H9 (cell line): Measurements from ENCODE around the gene SATB1. TPM values are rescaled to one million over a fixed set of nuclear protein-coding genes. Genes with fewer than 3 reads are reported as not detected.

ENCODE experiments used
- DNase-seq: peaks from one replicate; pipeline ENCODE4 v3.0.0-alpha.2; 2017
- H2AFZ ChIP-seq: one replicate; pipeline ENCODE4 v1.6.1; 2013; ENCODE audit warnings: mild to moderate bottlenecking, low read length, control low read depth, moderate library complexity
- H2AK5ac ChIP-seq: 2 replicates; pipeline ENCODE4 v1.6.1; 2013; ENCODE audit warnings: low read length, control low read depth, mixed read lengths; ENCODE audit not compliant: insufficient read length
- H2BK120ac ChIP-seq: one replicate; pipeline ENCODE4 v1.6.1; 2013; ENCODE audit warnings: low read depth, mild to moderate bottlenecking, low read length, control low read depth, inconsistent platforms; ENCODE audit not compliant: poor library complexity, severe bottlenecking
- H2BK12ac ChIP-seq: 2 replicates; pipeline ENCODE4 v1.6.1; 2013; ENCODE audit warnings: low read length, control low read depth, mixed read lengths, low read depth; ENCODE audit not compliant: insufficient read length
- H2BK15ac ChIP-seq: 2 replicates; pipeline ENCODE4 v1.6.1; 2013; ENCODE audit warnings: low read depth, low read length, control low read depth
- H2BK20ac ChIP-seq: one replicate; pipeline ENCODE4 v1.6.1; 2013; ENCODE audit warnings: low read depth, mild to moderate bottlenecking, low read length, control low read depth, inconsistent platforms; ENCODE audit not compliant: poor library complexity, severe bottlenecking
- H2BK5ac ChIP-seq: 2 replicates; pipeline ENCODE4 v1.6.1; 2013; ENCODE audit warnings: low read length, control low read depth, mixed read lengths; ENCODE audit not compliant: insufficient read length
- H3K14ac ChIP-seq: 2 replicates; pipeline ENCODE4 v1.6.1; 2013; ENCODE audit warnings: low read length, control low read depth; ENCODE audit not compliant: insufficient read depth
- H3K18ac ChIP-seq: 2 replicates; pipeline ENCODE4 v1.6.1; 2013; ENCODE audit warnings: low read depth, mild to moderate bottlenecking, mixed read lengths, low read length, control low read depth; ENCODE audit not compliant: insufficient read length
- H3K23ac ChIP-seq: 2 replicates; pipeline ENCODE4 v1.6.1; 2013; ENCODE audit warnings: low read length, control low read depth, mixed read lengths, low read depth; ENCODE audit not compliant: insufficient read length
- H3K23me2 ChIP-seq: 2 replicates; pipeline ENCODE4 v1.6.1; 2013; ENCODE audit warnings: low read depth, mild to moderate bottlenecking, mixed read lengths, low read length, control low read depth; ENCODE audit not compliant: insufficient read length, poor library complexity, severe bottlenecking
- H3K27ac ChIP-seq: 2 replicates; pipeline ENCODE4 v1.5.1; 2013; ENCODE audit warnings: low read length, control low read depth, mixed read lengths, low read depth; ENCODE audit not compliant: insufficient read length
- H3K27me3 ChIP-seq: 2 replicates; pipeline ENCODE4 v1.6.1; 2013; ENCODE audit warnings: low read length, control low read depth, inconsistent platforms; ENCODE audit not compliant: insufficient read depth
- H3K4ac ChIP-seq: 2 replicates; pipeline ENCODE4 v1.6.1; 2013; ENCODE audit warnings: low read depth, mild to moderate bottlenecking, control low read depth, inconsistent platforms, low read length, moderate library complexity
- H3K4me1 ChIP-seq: 2 replicates; pipeline ENCODE4 v1.6.1; 2013; ENCODE audit warnings: low read length, control low read depth, inconsistent platforms; ENCODE audit not compliant: insufficient read depth
- H3K4me2 ChIP-seq: 2 replicates; pipeline ENCODE4 v1.6.1; 2013; ENCODE audit warnings: low read length, control low read depth, mixed read lengths; ENCODE audit not compliant: insufficient read length, insufficient read depth
- H3K56ac ChIP-seq: 2 replicates; pipeline ENCODE4 v1.6.1; 2013; ENCODE audit warnings: low read depth, mild to moderate bottlenecking, mixed read lengths, low read length, control low read depth; ENCODE audit not compliant: insufficient read length
- H3K79me1 ChIP-seq: 2 replicates; pipeline ENCODE4 v1.6.1; 2013; ENCODE audit warnings: low read depth, mild to moderate bottlenecking, moderate library complexity, low read length, control low read depth, inconsistent platforms; ENCODE audit not compliant: insufficient read depth, poor library complexity, severe bottlenecking
- H3K79me2 ChIP-seq: 2 replicates; pipeline ENCODE4 v1.6.1; 2013; ENCODE audit warnings: low read length, control low read depth, inconsistent platforms; ENCODE audit not compliant: insufficient read depth
- H3K9ac ChIP-seq: 2 replicates; pipeline ENCODE4 v1.6.1; 2013; ENCODE audit warnings: low read length, control low read depth, mixed read lengths; ENCODE audit not compliant: insufficient read length; ENCODE audit errors: extremely low read depth
- H3K9me3 ChIP-seq: one replicate; pipeline ENCODE4 v1.6.1; 2013; ENCODE audit warnings: low read depth, low read length, inconsistent platforms; ENCODE audit not compliant: control insufficient read depth
- H3T11ph ChIP-seq: one replicate; pipeline ENCODE4 v1.6.1; 2013; ENCODE audit warnings: mild to moderate bottlenecking, low read length, control low read depth, inconsistent platforms
- H4K20me1 ChIP-seq: one replicate; pipeline ENCODE4 v1.6.1; 2013; ENCODE audit not compliant: control insufficient read depth, insufficient read length, insufficient read depth
- H4K5ac ChIP-seq: 2 replicates; pipeline ENCODE4 v1.6.1; 2013; ENCODE audit warnings: low read depth, mild to moderate bottlenecking, mixed read lengths, low read length, control low read depth; ENCODE audit not compliant: insufficient read length
- H4K8ac ChIP-seq: replicated peaks from 2 replicates; pipeline ENCODE4 v1.6.1; 2013; ENCODE audit warnings: low read length, control low read depth, mixed read lengths, low read depth; ENCODE audit not compliant: insufficient read length
- H4K91ac ChIP-seq: 2 replicates; pipeline ENCODE4 v1.6.1; 2013; ENCODE audit warnings: low read depth, mild to moderate bottlenecking, moderate library complexity, mixed read lengths, low read length, control low read depth; ENCODE audit not compliant: insufficient read length
- H3K27ac Mint-ChIP-seq, 3 experiments: 2 replicates in 2 of 3; 3 replicates in 1 of 3; pipeline ENCODE4 v1.8.0; 2020 to 2021; ENCODE audit warnings: mixed read lengths in 3 of 3, mild to moderate bottlenecking in 1 of 3, moderate library complexity in 1 of 3
- H3K27me3 Mint-ChIP-seq: 2 replicates; pipeline ENCODE4 v1.8.0; 2021; ENCODE audit warnings: low read depth, mild to moderate bottlenecking, moderate library complexity, mixed read lengths
- H3K36me3 Mint-ChIP-seq, 3 experiments: 2 replicates in 2 of 3; 3 replicates in 1 of 3; pipeline ENCODE4 v1.8.0; 2020 to 2021; ENCODE audit warnings: low read depth in 3 of 3, mixed read lengths in 3 of 3; ENCODE audit not compliant: insufficient read depth in 1 of 3
- H3K4me1 Mint-ChIP-seq, 2 experiments: 2 replicates each; pipeline ENCODE4 v1.8.0; 2020; ENCODE audit warnings: mixed read lengths in 2 of 2
- H3K4me3 Mint-ChIP-seq, 2 experiments: 2 replicates in 1 of 2; 3 replicates in 1 of 2; pipeline ENCODE4 v1.8.0; 2020 to 2021; ENCODE audit warnings: mild to moderate bottlenecking in 2 of 2, mixed read lengths in 2 of 2, moderate library complexity in 1 of 2
- H3K9me3 Mint-ChIP-seq, 2 experiments: 2 replicates in 1 of 2; 3 replicates in 1 of 2; pipeline ENCODE4 v1.8.0; 2020; ENCODE audit warnings: mild to moderate bottlenecking in 2 of 2, mixed read lengths in 2 of 2, moderate library complexity in 1 of 2
- WGBS: extraction: QIAGEN DNeasy Blood & Tissue Kit; methylation state at CpG from one replicate; pipeline ENCODE4 v1.1.7; 2013; ENCODE audit warnings: missing lambda C conversion rate, low lambda C conversion rate, mixed read lengths; ENCODE audit not compliant: insufficient read length; ENCODE audit errors: extremely low coverage; 5-methylcytosine and 5-hydroxymethylcytosine counted together
- total RNA-seq: library from RNA; stranded (reverse); gene quantifications from 2 replicates; pipeline ENCODE4 v1.2.1, GENCODE V29; 2021
- TF ChIP-seq, protein P1 (sequence below): fragments of 200-600 bp; sonication (generic); conservative IDR thresholded peaks from 3 replicates; pipeline ENCODE4 v1.8.0; 2021; ENCODE audit warnings: antibody characterized with exemption, mild to moderate bottlenecking

The SATB1 gene
- total RNA-seq, 1 experiment from 2014 or later, result 30.7 TPM

GRCh38 chr3:18307529-18307928 lies 117.6 kb downstream of the SATB1 start:
- Mint-ChIP-seq H3K4me3 (no peak overlapping the region), H3K9me3 (no peaks in the 10 kb centered on the region), H3K27me3 (no peaks in the 10 kb centered on the region), H3K27ac (no peak overlapping the region), H3K4me1 (no peaks in the 10 kb centered on the region), H3K36me3 (no peaks in the 10 kb centered on the region)
- H3K14ac ChIP-seq, result no peak overlapping the region
- H3K27me3 ChIP-seq, result no peaks in the 10 kb centered on the region
- H3K9ac ChIP-seq, result no peak overlapping the region
- H3K18ac ChIP-seq, result no peak overlapping the region
- H3K4me2 ChIP-seq, result no peak overlapping the region
- H3K27ac ChIP-seq, result no peak overlapping the region
- no peaks in the 10 kb centered on the region for H3K79me1 ChIP-seq
- no peak overlapping the region for H3K4ac ChIP-seq
- no peak overlapping the region for H4K91ac ChIP-seq
- WGBS, result no CpG with 5 or more reads among the region's 1 CpG
- no peak overlapping the region for H3T11ph ChIP-seq
- TF ChIP-seq, protein P1, sequence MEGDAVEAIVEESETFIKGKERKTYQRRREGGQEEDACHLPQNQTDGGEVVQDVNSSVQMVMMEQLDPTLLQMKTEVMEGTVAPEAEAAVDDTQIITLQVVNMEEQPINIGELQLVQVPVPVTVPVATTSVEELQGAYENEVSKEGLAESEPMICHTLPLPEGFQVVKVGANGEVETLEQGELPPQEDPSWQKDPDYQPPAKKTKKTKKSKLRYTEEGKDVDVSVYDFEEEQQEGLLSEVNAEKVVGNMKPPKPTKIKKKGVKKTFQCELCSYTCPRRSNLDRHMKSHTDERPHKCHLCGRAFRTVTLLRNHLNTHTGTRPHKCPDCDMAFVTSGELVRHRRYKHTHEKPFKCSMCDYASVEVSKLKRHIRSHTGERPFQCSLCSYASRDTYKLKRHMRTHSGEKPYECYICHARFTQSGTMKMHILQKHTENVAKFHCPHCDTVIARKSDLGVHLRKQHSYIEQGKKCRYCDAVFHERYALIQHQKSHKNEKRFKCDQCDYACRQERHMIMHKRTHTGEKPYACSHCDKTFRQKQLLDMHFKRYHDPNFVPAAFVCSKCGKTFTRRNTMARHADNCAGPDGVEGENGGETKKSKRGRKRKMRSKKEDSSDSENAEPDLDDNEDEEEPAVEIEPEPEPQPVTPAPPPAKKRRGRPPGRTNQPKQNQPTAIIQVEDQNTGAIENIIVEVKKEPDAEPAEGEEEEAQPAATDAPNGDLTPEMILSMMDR, result no peak
- no peaks in the 10 kb centered on the region for H3K4me1 ChIP-seq
- no peak overlapping the region for H4K5ac ChIP-seq
- no peak for DNase-seq
- no peak overlapping the region for H2BK5ac ChIP-seq
- H4K8ac ChIP-seq, result no peak overlapping the region
- no peak overlapping the region for H2AFZ ChIP-seq
- H3K9me3 ChIP-seq, result no peaks in the 10 kb centered on the region
- H2BK15ac ChIP-seq, result no peak overlapping the region
- no peak overlapping the region for H3K23ac ChIP-seq
- H3K56ac ChIP-seq, result no peak overlapping the region
- no peak overlapping the region for H2AK5ac ChIP-seq
- H3K79me2 ChIP-seq, result no peaks in the 10 kb centered on the region
- H3K23me2 ChIP-seq, result no peaks in the 10 kb centered on the region
- no peak overlapping the region for H2BK120ac ChIP-seq
- H4K20me1 ChIP-seq, result no peaks in the 10 kb centered on the region
- H2BK12ac ChIP-seq, result no peak overlapping the region
- no peak overlapping the region for H2BK20ac ChIP-seq
